Thyroid gland (tissue), 4 donors: ENCODE results near the gene ANKRD33B. TPM values are rescaled to one million over a fixed set of nuclear protein-coding genes. Genes with fewer than 3 reads are reported as not detected.

Experiments
- DNase-seq, 2 donors: peaks; one replicate each; pipeline ENCODE4 v3.0.0-alpha.2; 2019
- H3K27ac ChIP-seq, 3 donors: fragments of 200-600 bp; sonication (generic); 1 replicate in 2 of 3; 2 replicates in 1 of 3; pipeline ENCODE4 v1.5.1; 2016 to 2019; ENCODE audit warnings: mild to moderate bottlenecking in 1 of 3, moderate library complexity in 1 of 3
- H3K27me3 ChIP-seq: fragments of 200-600 bp; sonication (generic); one replicate; pipeline ENCODE4 v1.5.1; 2019
- H3K36me3 ChIP-seq, 2 donors: fragments of 200-600 bp; sonication (generic); one replicate each; pipeline ENCODE4 v1.5.1; 2016 to 2019
- H3K4me1 ChIP-seq, 2 donors: fragments of 200-600 bp; sonication (generic); one replicate each; pipeline ENCODE4 v1.5.1; 2017 to 2019
- H3K4me3 ChIP-seq, 3 donors: fragments of 200-600 bp; sonication (generic); replicated peaks in 1 of 3; 1 replicate in 2 of 3; 2 replicates in 1 of 3; pipeline ENCODE4 v1.5.1; 2016; ENCODE audit warnings: mild to moderate bottlenecking in 1 of 3
- H3K9me3 ChIP-seq: fragments of 200-600 bp; sonication (generic); one replicate; pipeline ENCODE4 v1.5.1; 2017
- POLR2A ChIP-seq, 2 donors: fragments of 450-650 bp; IDR thresholded peaks; one replicate each; pipeline ENCODE4 v1.6.1; 2017; ENCODE audit warnings: antibody characterized with exemption in 2 of 2, mild to moderate bottlenecking in 2 of 2, moderate library complexity in 1 of 2
- WGBS, 2 donors: methylation state at CpG; one replicate each; pipeline ENCODE4 v1.1.5; 2017; 5-methylcytosine and 5-hydroxymethylcytosine counted together
- intact Hi-C: fragments of 100-400 bp; cut with DNase I; formaldehyde crosslinking; loops from one replicate; pipeline ENCODE4 v1.15.1; 2023
- total RNA-seq, 4 donors: library from RNA; depleted of rRNA; stranded (reverse); fragments of >200 nt; gene quantifications; one replicate each; pipeline ENCODE4 v1.2.3, GENCODE V29; 2016
- TF ChIP-seq, protein P1 (sequence below), 6 experiments: fragments of 200-600 bp in 3 of 6; fragments of 450-650 bp in 3 of 6; sonication (generic) in 3 of 6; IDR thresholded peaks; one replicate each; pipeline ENCODE4 v1.5.1; 2016 to 2019; ENCODE audit warnings: antibody characterized with exemption in 6 of 6, mild to moderate bottlenecking in 2 of 6, inconsistent platforms in 1 of 6, moderate library complexity in 1 of 6

Gene ANKRD33B
- total RNA-seq, 4 donors from 2014 or later = 0.67 to 1.6 (median 1.1) TPM

DNA sequence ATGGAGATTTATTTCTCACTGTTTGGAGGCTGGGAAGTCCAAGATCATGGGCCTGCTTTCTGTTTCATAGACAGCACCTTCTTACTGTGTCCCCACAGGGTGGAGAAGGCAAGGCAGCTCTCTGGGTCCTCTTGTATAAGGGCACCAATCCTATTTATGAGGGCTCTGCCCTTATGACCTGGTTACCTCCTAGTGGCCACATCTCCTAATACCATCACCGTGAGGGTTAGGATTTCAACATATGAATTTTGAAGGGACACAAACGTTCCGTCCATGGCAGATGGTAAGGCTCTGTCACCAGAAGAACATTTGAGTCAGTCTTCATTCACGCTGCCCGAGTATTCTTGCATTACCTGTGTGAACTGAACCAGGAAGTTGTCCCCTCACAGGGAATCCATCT lies 48.4 kb downstream of the ANKRD33B start:
- TF ChIP-seq POLR2A (IDR thresholded peaks at IDR 0.05) = no peak
- TF ChIP-seq, protein P1, sequence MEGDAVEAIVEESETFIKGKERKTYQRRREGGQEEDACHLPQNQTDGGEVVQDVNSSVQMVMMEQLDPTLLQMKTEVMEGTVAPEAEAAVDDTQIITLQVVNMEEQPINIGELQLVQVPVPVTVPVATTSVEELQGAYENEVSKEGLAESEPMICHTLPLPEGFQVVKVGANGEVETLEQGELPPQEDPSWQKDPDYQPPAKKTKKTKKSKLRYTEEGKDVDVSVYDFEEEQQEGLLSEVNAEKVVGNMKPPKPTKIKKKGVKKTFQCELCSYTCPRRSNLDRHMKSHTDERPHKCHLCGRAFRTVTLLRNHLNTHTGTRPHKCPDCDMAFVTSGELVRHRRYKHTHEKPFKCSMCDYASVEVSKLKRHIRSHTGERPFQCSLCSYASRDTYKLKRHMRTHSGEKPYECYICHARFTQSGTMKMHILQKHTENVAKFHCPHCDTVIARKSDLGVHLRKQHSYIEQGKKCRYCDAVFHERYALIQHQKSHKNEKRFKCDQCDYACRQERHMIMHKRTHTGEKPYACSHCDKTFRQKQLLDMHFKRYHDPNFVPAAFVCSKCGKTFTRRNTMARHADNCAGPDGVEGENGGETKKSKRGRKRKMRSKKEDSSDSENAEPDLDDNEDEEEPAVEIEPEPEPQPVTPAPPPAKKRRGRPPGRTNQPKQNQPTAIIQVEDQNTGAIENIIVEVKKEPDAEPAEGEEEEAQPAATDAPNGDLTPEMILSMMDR (IDR thresholded peaks at IDR 0.05) = no peak
- Histone ChIP-seq H3K9me3 (no peaks in the 10 kb centered on the region), H3K27ac (no peak overlapping the region), H3K36me3 (no peaks in the 10 kb centered on the region), H3K4me1 (peaks cover 6 to 10% of the 10 kb centered on the region in 2 donors), H3K4me3 (no peak overlapping the region), H3K27me3 (no peaks in the 10 kb centered on the region)
- no peak for DNase-seq
- 79 to 86% methylated on average over 5 of the region's 5 CpGs for WGBS, 2 donors
- intact Hi-C loops = no loop called here

GRCh38 chr5:10615693-10616092 lies 51.8 kb downstream of the ANKRD33B start:
- Histone ChIP-seq H3K4me1 (no peaks in the 10 kb centered on the region), H3K9me3 (no peaks in the 10 kb centered on the region), H3K27ac (no peak overlapping the region), H3K36me3 (no peaks in the 10 kb centered on the region), H3K27me3 (no peaks in the 10 kb centered on the region), H3K4me3 (no peak overlapping the region)
- TF ChIP-seq, protein P1 (IDR thresholded peaks at IDR 0.05) = no peak
- no peak for TF ChIP-seq POLR2A (IDR thresholded peaks at IDR 0.05)
- DNase-seq = no peak
- intact Hi-C loops = no loop called here
- 95 to 97% methylated on average over 3 of the region's 3 CpGs for WGBS, 2 donors

- 94 to 96% methylated on average over 9 to 10 of the region's 10 CpGs for WGBS, 2 donors
- no peaks in the 10 kb centered on the region for H3K27me3 ChIP-seq
- H3K4me3 ChIP-seq = no peak overlapping the region
- no peaks in the 10 kb centered on the region for H3K4me1 ChIP-seq
- H3K27ac ChIP-seq = no peak overlapping the region
- no peak for DNase-seq
- intact Hi-C loops = no loop called here
- H3K36me3 ChIP-seq = no peaks in the 10 kb centered on the region
- H3K9me3 ChIP-seq = no peaks in the 10 kb centered on the region
- TF ChIP-seq, protein P1 (IDR thresholded peaks at IDR 0.05) = no peak
- TF ChIP-seq POLR2A (IDR thresholded peaks at IDR 0.05) = no peak
Measured at GRCh38 chr5:10617103-10617502, 53.2 kb downstream of the ANKRD33B start.

DNA sequence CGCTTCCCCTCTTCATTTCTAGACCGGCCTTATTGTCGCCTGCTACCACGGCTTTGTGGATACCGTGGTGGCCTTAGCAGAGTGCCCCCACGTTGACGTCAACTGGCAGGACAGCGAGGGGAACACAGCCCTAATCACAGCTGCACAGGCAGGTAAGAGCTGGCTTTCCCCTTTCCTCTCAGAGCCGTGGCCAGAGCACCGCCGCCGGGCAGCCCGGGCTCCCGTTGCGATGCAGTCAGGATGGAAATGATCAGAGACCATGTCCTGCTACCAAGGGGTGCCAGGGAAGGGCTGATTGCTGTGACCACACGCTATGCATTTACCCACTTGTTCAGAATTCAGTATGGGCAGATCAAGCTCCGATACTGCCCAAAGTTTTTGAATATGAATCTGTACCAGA lies 54.4 kb downstream of the ANKRD33B start:
- TF ChIP-seq, protein P1 (IDR thresholded peaks at IDR 0.05) = no peak
- TF ChIP-seq POLR2A (IDR thresholded peaks at IDR 0.05) = no peak
- H3K36me3 ChIP-seq = no peaks in the 10 kb centered on the region
- no peaks in the 10 kb centered on the region for H3K27me3 ChIP-seq
- H3K9me3 ChIP-seq = no peaks in the 10 kb centered on the region
- DNase-seq = no peak
- no peak overlapping the region for H3K4me3 ChIP-seq
- 94 to 96% methylated on average over 17 of the region's 17 CpGs for WGBS, 2 donors
- intact Hi-C loops = no loop called here
- no peaks in the 10 kb centered on the region for H3K4me1 ChIP-seq
- H3K27ac ChIP-seq = no peak overlapping the region

- Histone ChIP-seq H3K4me1 (no peaks in the 10 kb centered on the region), H3K27ac (no peak overlapping the region), H3K4me3 (no peak overlapping the region), H3K36me3 (no peaks in the 10 kb centered on the region), H3K9me3 (no peaks in the 10 kb centered on the region), H3K27me3 (no peaks in the 10 kb centered on the region)
- TF ChIP-seq, protein P1 (IDR thresholded peaks at IDR 0.05) = no peak
- no peak for TF ChIP-seq POLR2A (IDR thresholded peaks at IDR 0.05)
- DNase-seq = no peak
- intact Hi-C loops = loop anchor here (10.0 kb wide), 1 partner anchor 335 kb away; no protein-coding TSS in a partner anchor
- 79 to 96% methylated on average over 10 of the region's 10 CpGs for WGBS, 2 donors
Measured at GRCh38 chr5:10619649-10620048, 55.8 kb downstream of the ANKRD33B start.
